ENCODE measurements around the gene FAAH.

The FAAH gene

DNA sequence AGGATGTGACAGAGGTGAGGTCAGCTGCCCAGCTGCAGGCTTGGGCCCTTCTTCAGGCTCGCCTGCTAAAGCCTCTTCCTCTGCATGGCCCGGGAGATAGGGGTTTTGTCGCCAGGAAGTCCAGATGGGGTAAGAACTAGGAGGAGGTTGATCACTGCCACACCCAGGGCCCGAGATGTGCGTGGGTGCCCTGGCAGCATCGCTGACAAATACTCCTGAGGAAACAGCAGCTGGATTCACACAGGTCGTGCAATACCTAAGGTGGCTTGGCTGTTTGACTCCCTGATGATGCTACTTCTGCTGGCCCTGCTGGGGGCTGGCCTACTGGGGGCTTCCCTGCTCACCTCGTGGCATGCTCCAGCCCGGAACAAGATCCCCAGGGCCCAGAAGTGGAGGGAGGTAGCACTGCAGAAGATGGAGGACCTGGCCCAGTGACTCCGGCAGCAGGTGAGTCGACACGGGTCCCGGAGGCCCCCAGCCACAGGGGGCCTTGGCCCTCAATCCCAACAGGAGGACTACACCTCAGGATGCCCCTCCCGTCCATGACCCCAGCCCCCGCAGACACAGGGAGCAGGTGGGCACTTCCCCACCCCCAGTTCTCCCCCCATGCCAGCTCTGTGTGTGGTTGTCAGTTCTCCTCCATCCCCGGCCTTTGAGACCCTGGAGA is 29.6 kb downstream of the FAAH start:
- DNase-seq, result no peak

DNA sequence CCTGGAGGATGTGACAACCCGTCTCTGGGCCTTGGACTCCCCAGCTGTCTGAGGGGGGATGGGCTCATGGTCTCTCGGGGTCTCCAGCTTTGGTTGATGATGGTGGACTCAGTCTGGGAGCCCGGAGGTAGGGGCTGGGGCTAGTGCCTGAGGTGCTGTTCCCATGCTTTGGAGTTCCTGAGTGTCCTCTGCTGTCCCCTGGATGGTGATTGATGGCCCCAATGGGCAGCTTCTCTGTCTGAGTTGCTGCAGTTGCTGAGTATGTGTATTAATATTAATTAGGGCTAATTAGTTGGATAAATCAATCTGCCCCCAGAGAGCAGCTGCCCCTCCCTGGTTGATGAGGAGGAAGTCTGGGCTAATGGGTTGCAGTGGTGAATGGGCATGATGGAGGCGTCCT is 30.6 kb downstream of the FAAH start:
- DNase-seq, result no peak

DNA sequence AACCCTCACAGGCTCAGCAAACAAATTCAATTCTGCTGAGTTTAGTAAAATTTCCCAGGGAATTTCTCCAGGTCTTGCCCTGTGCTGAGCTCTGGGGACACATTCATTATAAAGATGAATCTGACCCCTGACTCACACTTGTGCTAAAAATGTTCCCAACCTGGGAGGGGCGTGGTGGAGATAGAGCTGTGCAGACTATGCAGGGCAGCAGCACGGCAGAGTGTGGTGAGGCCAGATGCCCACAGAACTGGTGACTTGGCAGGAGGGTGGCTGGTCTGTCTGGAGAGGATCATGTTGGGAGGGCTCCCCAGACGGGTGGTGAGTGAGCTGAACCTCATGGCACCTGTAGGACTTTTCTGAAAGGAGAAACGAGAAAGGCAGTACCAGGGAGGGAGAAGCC is 31.6 kb downstream of the FAAH start:
- DNase-seq, result no peak

- DNase-seq, result no peak
Observed at GRCh38 chr1:46427541-46427940, 33.4 kb downstream of the FAAH start.

- DNase-seq, result no peak
Observed at GRCh38 chr1:46429436-46429835, 35.3 kb downstream of the FAAH start.

GRCh38 chr1:46431695-46432094 is 37.6 kb downstream of the FAAH start:
- DNase-seq, result no peak

DNA sequence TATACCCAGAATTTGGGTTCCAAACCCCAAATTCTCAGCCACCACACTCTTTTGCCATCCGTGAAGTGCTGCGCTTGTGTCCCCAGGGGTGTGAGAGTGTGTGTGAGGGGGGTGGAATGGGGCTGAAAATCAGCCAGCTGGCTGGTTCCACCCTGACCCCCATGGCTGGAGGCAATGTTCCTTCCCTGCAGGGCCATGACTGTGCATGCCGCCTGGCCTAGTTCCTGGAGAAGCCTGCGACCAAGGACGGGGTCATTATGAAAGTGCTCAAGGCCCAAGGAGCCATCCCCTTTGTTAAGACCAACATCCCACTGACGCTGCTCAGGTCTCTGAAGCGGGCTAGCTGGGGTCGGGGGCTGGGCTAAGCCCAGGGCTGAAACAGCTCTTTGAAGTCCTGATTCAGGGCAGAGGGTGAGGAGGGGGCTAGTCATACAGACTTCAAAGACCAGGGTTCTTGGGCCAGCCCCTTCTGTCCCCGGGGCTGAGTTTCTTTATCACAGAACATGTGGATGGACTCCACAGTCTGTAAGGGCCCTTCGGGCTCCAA is 38.7 kb downstream of the FAAH start:
- no peak for DNase-seq

DNA sequence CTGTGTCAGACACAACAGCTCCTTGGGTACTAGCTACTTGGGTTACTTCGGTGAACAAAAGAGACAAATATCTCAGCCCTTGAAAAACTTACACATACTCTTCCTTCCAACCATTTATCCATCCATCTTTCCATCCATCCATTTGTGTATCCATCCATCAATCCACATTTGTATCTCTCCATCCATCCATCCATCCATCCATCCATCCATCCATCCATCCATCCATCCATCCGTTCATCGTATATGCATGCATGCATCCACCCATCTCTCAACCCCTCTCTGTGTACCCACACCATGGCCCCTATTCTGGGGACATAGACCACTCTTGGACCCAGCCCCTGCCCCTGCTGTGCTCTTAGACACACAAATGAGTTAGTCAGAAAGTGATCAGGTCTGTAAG is 40.2 kb downstream of the FAAH start:
- DNase-seq, result no peak

DNA sequence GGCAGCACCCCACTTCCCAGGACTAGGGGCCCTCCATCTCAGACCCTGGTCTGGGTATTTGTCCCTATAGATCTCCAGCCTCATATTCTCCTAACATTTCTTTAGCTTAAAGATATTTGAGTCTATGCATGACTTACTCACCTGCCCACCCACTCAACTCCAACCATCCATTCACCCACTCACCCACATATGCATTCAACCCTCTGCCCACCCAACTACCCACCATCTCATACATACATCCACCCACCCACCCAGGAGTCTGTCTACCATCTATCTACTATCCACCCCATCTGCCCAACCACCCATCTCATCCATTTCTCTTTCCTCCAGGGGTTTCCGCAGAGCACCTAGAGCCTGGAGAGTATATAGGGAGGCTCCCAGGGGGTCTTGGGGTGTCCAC is 42.7 kb downstream of the FAAH start:
- no peak for DNase-seq

DNA sequence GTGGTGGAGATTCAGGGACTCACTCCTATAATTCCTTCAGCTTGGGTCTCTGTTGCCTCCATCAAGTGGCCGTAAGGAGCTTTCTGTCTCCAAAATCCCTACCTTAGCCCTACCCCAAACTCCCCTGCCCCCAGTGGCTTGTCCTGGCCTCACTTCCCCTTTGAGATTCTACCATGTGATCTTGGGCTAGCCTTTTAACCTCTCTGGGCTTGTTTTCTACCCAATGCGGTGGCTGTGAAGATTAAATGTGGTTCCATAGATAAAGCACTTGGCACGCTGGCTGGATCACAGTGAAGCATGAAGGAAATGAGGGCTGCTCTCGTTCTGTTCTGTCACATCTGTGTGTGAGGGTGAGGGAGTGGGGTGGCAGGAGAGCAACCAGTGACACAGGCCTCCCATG is 43.6 kb downstream of the FAAH start:
- no peak for DNase-seq

DNA sequence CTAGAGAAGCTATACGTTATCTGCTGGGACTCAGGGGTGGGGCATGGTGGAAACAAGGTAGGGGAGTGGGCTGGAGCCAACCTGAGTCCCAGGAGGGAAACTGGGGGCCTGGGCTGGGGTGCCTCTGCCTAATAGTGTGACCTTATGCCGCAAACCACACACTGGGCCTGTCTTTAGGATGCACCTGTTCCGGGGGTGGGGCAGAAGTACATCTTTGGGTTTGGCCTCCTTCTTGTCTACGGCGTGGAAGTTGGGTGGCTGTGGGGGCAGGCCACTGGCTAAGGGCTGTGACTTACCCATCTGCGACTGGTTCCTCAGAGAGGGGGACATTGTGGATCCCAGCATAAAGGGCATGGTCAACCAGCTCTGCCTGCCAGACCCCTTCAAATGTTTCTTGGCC is 44.2 kb downstream of the FAAH start:
- no peak for DNase-seq

- no peak for DNase-seq
Observed at GRCh38 chr1:46440478-46440877, 46.4 kb downstream of the FAAH start.

DNA sequence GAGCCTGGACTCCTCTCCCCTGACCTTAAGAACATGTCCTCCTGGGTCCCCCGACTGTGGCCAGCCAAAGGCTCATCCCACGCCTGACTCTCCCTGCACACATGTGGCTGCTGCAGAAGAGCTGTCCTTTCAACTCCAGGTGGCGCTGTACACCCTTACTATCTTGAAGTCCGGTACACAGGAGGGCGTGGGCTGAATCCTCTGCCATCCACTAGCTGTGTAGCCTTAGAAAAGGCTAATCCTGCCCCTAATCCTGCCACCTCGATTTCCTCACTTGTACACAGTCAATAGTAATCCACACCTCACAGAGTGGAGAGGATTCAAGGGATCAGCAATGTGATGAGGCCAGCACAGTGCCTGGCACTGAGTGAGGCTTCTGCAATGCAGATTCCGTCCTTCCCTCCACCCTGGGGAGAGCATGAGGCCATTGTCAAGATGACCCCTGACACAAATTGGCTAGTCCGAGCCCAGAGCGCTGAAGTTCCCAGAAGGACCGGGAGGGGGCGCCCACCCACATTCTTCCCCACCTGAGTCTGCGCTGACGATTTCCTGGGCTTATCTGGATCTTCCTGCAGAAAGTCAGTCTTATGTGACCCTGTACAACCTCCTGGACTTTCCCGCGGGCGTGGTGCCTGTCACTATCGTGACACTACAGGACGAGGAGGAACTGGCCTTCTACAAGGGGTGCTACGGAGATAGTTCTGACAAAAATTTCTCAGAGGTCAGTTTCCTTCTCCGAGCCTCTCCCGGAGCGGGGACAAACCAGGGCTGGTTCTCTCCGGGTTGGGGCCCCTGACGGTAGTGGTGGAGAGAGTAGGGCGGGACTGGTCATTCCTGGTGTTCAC is 48.4 kb downstream of the FAAH start:
- DNase-seq, result peak; percentile 51

GRCh38 chr1:46444466-46444865 is 50.3 kb downstream of the FAAH start:
- DNase-seq, result no peak

DNA sequence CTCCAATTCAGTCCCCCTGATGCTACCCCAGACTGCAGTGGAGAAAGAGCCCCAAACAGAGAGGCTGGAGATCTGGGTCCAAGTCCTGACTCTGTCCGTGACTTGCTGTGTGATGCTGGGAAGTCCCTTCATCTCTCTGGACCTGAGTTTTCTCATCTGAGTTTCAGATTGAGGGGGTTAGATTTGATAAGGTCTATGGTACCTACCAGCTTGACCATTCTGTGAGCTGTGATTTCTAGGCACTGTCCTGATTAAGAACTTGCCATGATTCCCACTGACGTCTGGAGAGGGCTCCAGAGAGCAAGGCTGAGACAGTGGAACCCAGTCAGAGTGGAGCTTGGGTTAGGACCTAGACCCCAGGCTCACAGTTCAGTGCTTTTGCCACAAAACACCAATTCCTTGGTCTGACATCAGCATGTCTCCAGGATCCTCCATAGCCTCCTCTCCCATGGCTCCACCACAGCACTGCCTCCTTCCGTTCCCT is 51.7 kb downstream of the FAAH start:
- no peak for DNase-seq

- DNase-seq, result peak; percentile 57
Observed at GRCh38 chr1:46446646-46447498, 52.8 kb downstream of the FAAH start.

DNA sequence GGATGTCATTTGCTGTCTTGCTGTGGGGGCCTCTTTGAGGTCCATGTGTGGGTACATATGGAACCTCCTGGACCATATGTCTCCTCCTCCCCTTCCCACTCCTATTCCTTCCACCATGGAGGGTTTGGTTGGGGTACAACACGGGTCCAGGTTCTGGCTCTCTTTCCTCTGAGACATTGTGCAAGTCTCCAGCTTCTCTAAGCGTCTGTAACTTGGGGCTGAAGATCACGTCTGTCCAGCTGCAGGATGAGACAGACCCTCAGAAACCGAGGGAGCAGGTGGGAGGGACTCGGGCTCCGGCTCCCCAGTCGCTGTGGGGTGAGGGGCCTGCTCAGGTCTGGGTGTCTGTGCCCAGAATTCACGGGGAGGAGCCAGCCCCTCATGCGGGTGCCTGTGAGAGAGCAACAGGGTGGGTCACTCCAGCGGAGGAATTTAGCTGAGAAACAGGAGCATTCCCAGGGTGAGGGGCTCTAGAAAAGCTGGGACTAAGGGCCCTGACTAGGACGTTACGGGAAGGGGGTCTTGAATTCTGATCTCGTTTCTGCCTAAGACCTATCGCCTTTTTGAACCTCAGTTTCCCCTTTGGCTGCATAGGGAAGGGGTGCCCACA is 53.5 kb downstream of the FAAH start:
- no peak for DNase-seq

DNA sequence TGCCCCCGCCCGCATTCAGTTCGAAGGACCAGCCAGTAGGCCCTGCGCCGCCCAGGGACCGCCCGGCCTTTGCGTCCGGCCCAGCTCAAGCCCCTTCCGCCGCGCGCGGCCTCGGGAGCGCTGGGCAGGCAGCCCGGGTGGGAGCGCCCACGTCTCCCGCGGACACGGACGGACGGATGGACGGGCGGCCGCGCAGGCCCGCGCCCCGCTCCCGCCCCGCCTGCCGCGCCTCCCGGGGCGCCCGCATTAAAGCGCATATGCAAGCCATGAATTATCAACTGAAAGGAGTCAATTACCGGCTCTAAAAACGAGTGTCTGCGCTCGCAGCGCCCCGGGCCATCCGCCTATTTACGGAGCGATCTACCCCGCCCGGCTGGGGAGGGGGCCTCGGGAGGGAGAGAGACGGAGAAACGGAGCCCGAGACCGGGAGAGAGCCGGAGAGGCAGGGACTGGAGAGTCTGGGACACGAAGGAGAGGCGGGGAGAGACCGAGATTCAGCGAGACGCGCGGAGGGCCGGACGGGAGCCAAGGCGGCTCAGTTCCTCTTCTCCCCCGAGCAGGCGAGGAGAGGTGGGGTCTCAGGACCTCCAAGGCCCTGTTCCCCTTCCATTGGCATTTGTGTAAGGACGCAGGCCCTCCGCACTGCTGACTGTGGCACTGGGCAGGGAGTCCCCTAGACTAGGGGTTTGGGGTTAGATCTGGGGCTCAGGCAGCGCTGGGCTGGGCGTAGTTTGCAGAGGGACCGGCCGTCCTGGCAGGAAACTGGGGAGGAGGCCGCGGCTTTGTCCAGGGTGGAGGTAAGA is 54.2 kb downstream of the FAAH start:
- no peak for DNase-seq

- DNase-seq, result no peak
Observed at GRCh38 chr1:46449223-46450159, 55.4 kb downstream of the FAAH start.

- DNase-seq, result no peak
Observed at GRCh38 chr1:46450160-46450517, 56.0 kb downstream of the FAAH start.

Data from activated CD4-positive, alpha-beta T cell treated with anti-CD3 and anti-CD28 coated beads for 1 hour (primary cell).